IMR-90 (cell line): ENCODE data around the gene DHX15. TPM values are rescaled to one million over a fixed set of nuclear protein-coding genes. Genes with fewer than 3 reads are reported as not detected.

Experiments
- ATAC-seq: fragments of 200-7000 bp; cut with Tn5 transposase; 2 replicates; pipeline ENCODE4 v1.9.1; 2020; ENCODE audit warnings: low read depth, mild to moderate bottlenecking, moderate library complexity
- BruUV-seq: library from RNA; stranded (reverse); fragments of 400-500 nt; replicated peaks from 2 replicates; lab custom pipeline; 2021; lab: Mats Ljungman, UMichigan
- CTCF ChIA-PET: fragments of 300-600 bp; formaldehyde crosslinking; extraction: SDS; loops from one replicate; lab custom pipeline; 2021; ENCODE audit warnings: antibody characterized with exemption; lab: Yijun Ruan, JAX
- POLR2A ChIA-PET: fragments of 300-600 bp; sonication (Branson Sonifier 250); formaldehyde crosslinking; loops from one replicate; lab custom pipeline; 2022; ENCODE audit warnings: antibody characterized with exemption; ENCODE audit not compliant: unreplicated experiment; lab: Charles Lee
- DNase-seq: peaks from one replicate; pipeline ENCODE4 v3.0.0; 2013
- H2AFZ ChIP-seq: replicated peaks from 2 replicates; pipeline ENCODE3; 2013; ENCODE audit warnings: low read length, mild to moderate bottlenecking; ENCODE audit not compliant: poor library complexity
- H2AK5ac ChIP-seq: 2 replicates; pipeline ENCODE4 v1.6.1; 2013; ENCODE audit warnings: low read depth, low read length, inconsistent platforms
- H2AK9ac ChIP-seq: replicated peaks from 2 replicates; pipeline ENCODE3; 2013; ENCODE audit warnings: mild to moderate bottlenecking, low read depth, low read length, moderate library complexity; ENCODE audit not compliant: poor library complexity
- H2BK120ac ChIP-seq: 2 replicates; pipeline ENCODE4 v1.6.1; 2013; ENCODE audit warnings: low read depth, low read length, inconsistent platforms
- H2BK15ac ChIP-seq: 3 replicates; pipeline ENCODE4 v1.6.1; 2013; ENCODE audit warnings: low read depth, low read length, inconsistent platforms
- H2BK20ac ChIP-seq: 2 replicates; pipeline ENCODE4 v1.6.1; 2013; ENCODE audit warnings: low read depth, mild to moderate bottlenecking, inconsistent platforms, low read length, moderate library complexity
- H2BK5ac ChIP-seq: 2 replicates; pipeline ENCODE4 v1.6.1; 2013; ENCODE audit warnings: mild to moderate bottlenecking, low read depth, low read length, inconsistent platforms; ENCODE audit not compliant: poor library complexity, severe bottlenecking
- H3K14ac ChIP-seq: replicated peaks from 2 replicates; pipeline ENCODE4 v1.6.1; 2013; ENCODE audit warnings: low read depth, low read length, inconsistent platforms
- H3K18ac ChIP-seq: 2 replicates; pipeline ENCODE4 v1.6.1; 2013; ENCODE audit warnings: low read depth, low read length, control low read depth
- H3K23ac ChIP-seq: 2 replicates; pipeline ENCODE4 v1.6.1; 2013; ENCODE audit warnings: low read depth, low read length, inconsistent platforms
- H3K27ac ChIP-seq: 2 replicates; pipeline ENCODE4 v1.5.1; 2013; ENCODE audit warnings: mild to moderate bottlenecking, control low read depth, low read length; ENCODE audit not compliant: insufficient read depth
- H3K27me3 ChIP-seq: 2 replicates; pipeline ENCODE4 v1.6.1; 2013; ENCODE audit warnings: low read length; ENCODE audit not compliant: control insufficient read depth, insufficient read depth
- H3K36me3 ChIP-seq: 2 replicates; pipeline ENCODE4 v1.6.1; 2013; ENCODE audit warnings: low read length, mixed read lengths; ENCODE audit not compliant: control insufficient read depth, insufficient read depth
- H3K4ac ChIP-seq: 2 replicates; pipeline ENCODE4 v1.6.1; 2013; ENCODE audit warnings: low read depth, low read length, inconsistent platforms
- H3K4me1 ChIP-seq: 2 replicates; pipeline ENCODE4 v1.6.1; 2013; ENCODE audit warnings: low read length, mixed read lengths; ENCODE audit not compliant: control insufficient read depth, insufficient read depth
- H3K4me2 ChIP-seq: 2 replicates; pipeline ENCODE4 v1.6.1; 2013; ENCODE audit warnings: low read depth, mild to moderate bottlenecking, control low read depth, low read length, moderate library complexity
- H3K4me3 ChIP-seq: 2 replicates; pipeline ENCODE4 v1.5.1; 2013; ENCODE audit warnings: low read depth, mild to moderate bottlenecking, control low read depth, low read length, moderate library complexity; ENCODE audit not compliant: insufficient read depth
- H3K56ac ChIP-seq: 2 replicates; pipeline ENCODE4 v1.6.1; 2013; ENCODE audit warnings: low read length, inconsistent platforms; ENCODE audit not compliant: insufficient read depth; ENCODE audit errors: extremely low read depth
- H3K79me1 ChIP-seq, 2 experiments: 2 replicates each; pipeline ENCODE4 v1.6.1; 2013; ENCODE audit warnings: low read length in 2 of 2, inconsistent platforms in 1 of 2, low read depth in 1 of 2
- H3K9ac ChIP-seq: 2 replicates; pipeline ENCODE4 v1.6.1; 2013; ENCODE audit warnings: low read depth, low read length, control low read depth
- H3K9me1 ChIP-seq: 2 replicates; pipeline ENCODE4 v1.6.1; 2013; ENCODE audit warnings: low read length, inconsistent platforms; ENCODE audit not compliant: insufficient read depth
- H3K9me3 ChIP-seq: 2 replicates; pipeline ENCODE4 v1.6.1; 2013; ENCODE audit warnings: low read length; ENCODE audit not compliant: control insufficient read depth, insufficient read depth
- H4K20me1 ChIP-seq: 2 replicates; pipeline ENCODE4 v1.6.1; 2013; ENCODE audit warnings: low read length, inconsistent platforms; ENCODE audit not compliant: insufficient read depth
- H4K5ac ChIP-seq: 2 replicates; pipeline ENCODE4 v1.6.1; 2013; ENCODE audit warnings: mild to moderate bottlenecking, low read depth, low read length, control low read depth
- H4K8ac ChIP-seq, 2 experiments: 2 replicates each; pipeline ENCODE4 v1.6.1; 2013; ENCODE audit warnings: low read depth in 2 of 2, low read length in 2 of 2, control low read depth in 1 of 2, inconsistent platforms in 1 of 2
- H4K91ac ChIP-seq: 2 replicates; pipeline ENCODE4 v1.6.1; 2013; ENCODE audit warnings: low read depth, low read length, inconsistent platforms; ENCODE audit not compliant: insufficient read depth
- CEBPB ChIP-seq: IDR thresholded peaks from 2 replicates; pipeline ENCODE4 v1.6.1; 2012; ENCODE audit warnings: low read depth, low read length, improper control_type of control experiment
- CHD1 ChIP-seq: IDR thresholded peaks from 2 replicates; pipeline ENCODE4 v1.6.1; 2012; ENCODE audit warnings: low read depth, low read length, improper control_type of control experiment
- POLR2A ChIP-seq: IDR thresholded peaks from 2 replicates; pipeline ENCODE4 v1.6.1; 2012; ENCODE audit warnings: mild to moderate bottlenecking, low read depth, low read length
- RCOR1 ChIP-seq: IDR thresholded peaks from 2 replicates; pipeline ENCODE4 v1.6.1; 2012; ENCODE audit warnings: mild to moderate bottlenecking, low read length, improper control_type of control experiment; ENCODE audit not compliant: insufficient replicate concordance
- SMC3 ChIP-seq: fragments of 150-350 bp; IDR thresholded peaks from 2 replicates; pipeline ENCODE4 v1.6.1; 2016; ENCODE audit warnings: low read depth, mild to moderate bottlenecking, antibody characterized with exemption, low read length, moderate library complexity
- USF2 ChIP-seq: fragments of 150-350 bp; IDR thresholded peaks from 2 replicates; pipeline ENCODE4 v1.6.1; 2017; ENCODE audit warnings: mild to moderate bottlenecking, antibody characterized with exemption, low read length, low read depth
- dilution Hi-C: fragments of 300-500 bp; cut with HindIII; formaldehyde crosslinking; loops from one replicate; pipeline ENCODE4 v1.14.3; 2018; ENCODE audit warnings: low sequenced_read_pairs; ENCODE audit not compliant: unreplicated experiment
- in situ Hi-C: fragments of 300-500 bp; cut with MboI; formaldehyde crosslinking; loops from 3 replicates; pipeline ENCODE4 v1.14.3; 2019; ENCODE audit warnings: low sequenced_read_pairs, inconsistent platforms, mixed read lengths
- intact Hi-C: fragments of 100-400 bp; cut with micrococcal nuclease; formaldehyde crosslinking; loops from 2 replicates; pipeline ENCODE4 v1.10.0; 2022
- polyA plus RNA-seq, 3 experiments: library from polyadenylated mRNA; depleted of rRNA; stranded (reverse); fragments of >200 nt; gene quantifications; 2 replicates each; pipeline ENCODE4 v1.2.3, GENCODE V29; 2012; ENCODE audit warnings: low replicate concordance in 1 of 3
- total RNA-seq: library from RNA; depleted of rRNA; stranded (reverse); fragments of >200 nt; gene quantifications from 2 replicates; pipeline ENCODE4 v1.2.3, GENCODE V29; 2012

DHX15 gene
- total and polyA plus RNA-seq, 2 of the 4 experiments (the other 2 are of a cell fraction) = 97.9 to 172 TPM

- dilution Hi-C loops = no loop called here
- no peak overlapping the region for H4K8ac ChIP-seq
- H2BK20ac ChIP-seq = no peak overlapping the region
- H3K9me1 ChIP-seq = no peaks in the 10 kb centered on the region; the same call in 1 of the 2 replicates
- no peak overlapping the region for H3K9ac ChIP-seq
- CTCF ChIA-PET = interaction anchor here (0.6 kb wide), 1 partner anchor 39 kb away, joined by 3 read pairs; no protein-coding TSS in a partner anchor
- in situ Hi-C loops = no loop called here
- DNase-seq (peak; percentile 19), ATAC-seq (peak; percentile 83)
- H3K4me1 ChIP-seq = peaks cover 5% of the 10 kb centered on the region; the same call in 1 of the 2 replicates
- no peaks in the 10 kb centered on the region for H3K79me1 ChIP-seq
- POLR2A ChIA-PET = no interaction called here
- no peak overlapping the region for H2BK5ac ChIP-seq
- H3K4me3 ChIP-seq = no peak overlapping the region
- no peak overlapping the region for H3K56ac ChIP-seq
- H3K27ac ChIP-seq = no peak overlapping the region
- no peak overlapping the region for H2AK9ac ChIP-seq
- H3K36me3 ChIP-seq = no peaks in the 10 kb centered on the region
- H3K9me3 ChIP-seq = no peaks in the 10 kb centered on the region
- no peak overlapping the region for H3K23ac ChIP-seq
- no peak overlapping the region for H3K14ac ChIP-seq
- no peak overlapping the region for H2BK15ac ChIP-seq
- H3K18ac ChIP-seq = no peak overlapping the region
- H4K5ac ChIP-seq = no peak overlapping the region
- no peak overlapping the region for H3K4ac ChIP-seq
- H3K4me2 ChIP-seq = no peak overlapping the region
- H2AFZ ChIP-seq = no peak overlapping the region
- BruUV-seq = no TSS peak
- no peak overlapping the region for H2BK120ac ChIP-seq
- H4K91ac ChIP-seq = no peak overlapping the region
- intact Hi-C loops = no loop called here
- H3K27me3 ChIP-seq = no peaks in the 10 kb centered on the region
- H4K20me1 ChIP-seq = no peaks in the 10 kb centered on the region
- no peak overlapping the region for H2AK5ac ChIP-seq
- TF ChIP-seq USF2 (no peak), CHD1 (no peak), POLR2A (no peak), CEBPB (no peak), RCOR1 (no peak), SMC3 (no peak)
Observed at GRCh38 chr4:24607334-24607733, 23.0 kb upstream of the DHX15 start.
